GM20431 (cell line): ENCODE measurements around the gene APOL4.
"Not testable (repeated sequence)": the region's sequence is repeated elsewhere in the genome, so short reads cannot be mapped to it uniquely, and the experiment has no call there.

Experiments
- in situ Hi-C: fragments of 300-500 bp; cut with MseI, MboI; formaldehyde crosslinking; loops from one replicate; pipeline ENCODE4 v1.15.0; 2020; ENCODE audit warnings: low sequenced_read_pairs; ENCODE audit not compliant: unreplicated experiment

The APOL4 gene

GRCh38 chr22:36191106-36191836 is 10.3 kb downstream of the APOL4 start:
- in situ Hi-C loops, result loop anchor here (10.0 kb wide), 1 partner anchor 84 kb away; no protein-coding TSS in a partner anchor

- in situ Hi-C loops, result not testable (repeated sequence)
Measured at GRCh38 chr22:36187862-36188261, 13.7 kb downstream of the APOL4 start.

- in situ Hi-C loops, result no loop called here
Measured at GRCh38 chr22:36185828-36186624, 15.6 kb downstream of the APOL4 start.

GRCh38 chr22:36184433-36185025 is 17.1 kb downstream of the APOL4 start:
- in situ Hi-C loops, result no loop called here

GRCh38 chr22:36183446-36183845 is 18.2 kb downstream of the APOL4 start:
- in situ Hi-C loops, result no loop called here

- in situ Hi-C loops, result no loop called here
Measured at GRCh38 chr22:36182857-36183256, 18.8 kb downstream of the APOL4 start.

- in situ Hi-C loops, result no loop called here
Measured at GRCh38 chr22:36182056-36182455, 19.6 kb downstream of the APOL4 start.

- in situ Hi-C loops, result no loop called here
Measured at GRCh38 chr22:36180928-36181327, 20.7 kb downstream of the APOL4 start.

- in situ Hi-C loops, result no loop called here
Measured at GRCh38 chr22:36180038-36180880, 21.4 kb downstream of the APOL4 start.

GRCh38 chr22:36177160-36177559 is 24.4 kb downstream of the APOL4 start:
- in situ Hi-C loops, result no loop called here

- in situ Hi-C loops, result no loop called here
Measured at GRCh38 chr22:36175892-36176291, 25.7 kb downstream of the APOL4 start.

- in situ Hi-C loops, result no loop called here
Measured at GRCh38 chr22:36171941-36172340, 29.7 kb downstream of the APOL4 start.

GRCh38 chr22:36166518-36167220 is 34.9 kb downstream of the APOL4 start:
- in situ Hi-C loops, result no loop called here

- in situ Hi-C loops, result no loop called here
Measured at GRCh38 chr22:36166086-36166485, 35.5 kb downstream of the APOL4 start.

- in situ Hi-C loops, result no loop called here
Measured at GRCh38 chr22:36165141-36165540, 36.5 kb downstream of the APOL4 start.

GRCh38 chr22:36164621-36165020 is 37.0 kb downstream of the APOL4 start:
- in situ Hi-C loops, result no loop called here

GRCh38 chr22:36163497-36163896 is 38.1 kb downstream of the APOL4 start:
- in situ Hi-C loops, result no loop called here

- in situ Hi-C loops, result no loop called here
Measured at GRCh38 chr22:36162127-36163034, 39.2 kb downstream of the APOL4 start.

GRCh38 chr22:36161793-36162126 is 39.8 kb downstream of the APOL4 start:
- in situ Hi-C loops, result not testable (repeated sequence)
